ENCODE data around the gene NLRX1. TPM values are rescaled to one million over a fixed set of nuclear protein-coding genes. Genes with fewer than 3 reads are reported as not detected.
A peak's percentile ranks its signal among the peaks of the same experiment; 100 is the strongest.
"Not testable (repeated sequence)": the region's sequence is repeated elsewhere in the genome, so short reads cannot be mapped to it uniquely, and the experiment has no call there.

The NLRX1 gene
- total and polyA plus RNA-seq, 10 of the 15 experiments (the other 5 are each of a cell fraction or from before 2014, with no cell fraction given), result 0.85 to 18.5 (median 10.0) TPM

GRCh38 chr11:119228535-119229287 lies 60.2 kb downstream of the NLRX1 start:
- SMC1A ChIA-PET (ENCODE audit: uncharacterized antibody, unreplicated experiment), result interaction anchor here (0.7 kb wide), 1 partner anchor 973 kb away, joined by 7 read pairs; no protein-coding TSS in a partner anchor
- DNase-seq (ENCODE audit: low read depth, low spot score); ATAC-seq; H3K36me3 ChIP-seq (ENCODE audit: control insufficient read depth in 2 of 2, insufficient read depth in 2 of 2, low read length in 1 of 2); H3K4me1 ChIP-seq (ENCODE audit: control insufficient read depth, insufficient read depth, low read length); H3K9ac ChIP-seq (ENCODE audit: control insufficient read depth, insufficient read depth, low read length); in situ Hi-C loops (cut with MboI); BruUV-seq (replicated peaks); H3K4me2 ChIP-seq (ENCODE audit: control insufficient read depth, insufficient read depth); H4K20me1 ChIP-seq (ENCODE audit: control insufficient read depth, insufficient read depth); H2AFZ ChIP-seq (ENCODE audit: control insufficient read depth, low read depth, low read length); H3K27ac ChIP-seq (ENCODE audit: control insufficient read depth, insufficient read depth); FAIRE-seq; H3K9me3 ChIP-seq (replicated peaks; ENCODE audit: control insufficient read depth, insufficient read depth, low read length); H3K27me3 ChIP-seq (replicated peaks in 1 of 2; ENCODE audit: control insufficient read depth in 2 of 2, insufficient read depth in 2 of 2, low read length in 1 of 2); H3K4me3 ChIP-seq; intact Hi-C loops (cut with micrococcal nuclease; ENCODE audit: unreplicated experiment): not testable (repeated sequence)
- H3K79me2 ChIP-seq (ENCODE audit: control insufficient read depth, insufficient read depth, low read length), result peaks cover 49% of the 10 kb centered on the region
- RAD21 ChIA-PET (ENCODE audit: unreplicated experiment), result interaction anchor here (1.2 kb wide), 1 partner anchor 35 kb away, joined by 6 read pairs; no protein-coding TSS in a partner anchor
- CTCF ChIA-PET, result interaction anchor here (1.0 kb wide), 1 partner anchor 19 kb away, joined by 3 read pairs; no protein-coding TSS in a partner anchor
- POLR2A ChIA-PET, result interaction anchor here (0.6 to 0.7 kb wide), 2 partner anchors 12 to 24 kb away, joined by 3 to 5 read pairs; no protein-coding TSS in a partner anchor
- 83% methylated on average over 8 of the region's 9 CpGs for WGBS (ENCODE audit: insufficient coverage, insufficient replicate concordance, low lambda C conversion rate, missing lambda C conversion rate)

GRCh38 chr11:119229288-119229672 lies 60.8 kb downstream of the NLRX1 start:
- in situ Hi-C loops (cut with MboI), result no loop called here
- intact Hi-C loops (cut with micrococcal nuclease; ENCODE audit: unreplicated experiment), result no loop called here
- no peak overlapping the region for H3K4me2 ChIP-seq (ENCODE audit: control insufficient read depth, insufficient read depth)
- FAIRE-seq (peak; percentile 56), ATAC-seq (no peak), DNase-seq (ENCODE audit: low read depth, low spot score) (no peak)
- SMC1A ChIA-PET (ENCODE audit: uncharacterized antibody, unreplicated experiment), result interaction anchor here (0.6 to 0.7 kb wide), 2 partner anchors 298 to 973 kb away, joined by 3 to 7 read pairs; no protein-coding TSS in a partner anchor
- H4K20me1 ChIP-seq (ENCODE audit: control insufficient read depth, insufficient read depth), result no peaks in the 10 kb centered on the region
- no peaks in the 10 kb centered on the region for H3K9me3 ChIP-seq (replicated peaks; ENCODE audit: control insufficient read depth, insufficient read depth, low read length)
- no peaks in the 10 kb centered on the region for H3K27me3 ChIP-seq (replicated peaks in 1 of 2; ENCODE audit: control insufficient read depth in 2 of 2, insufficient read depth in 2 of 2, low read length in 1 of 2)
- POLR2A ChIA-PET, result interaction anchor here (0.7 to 0.8 kb wide), 2 partner anchors 12 to 92 kb away, joined by 3 read pairs; no protein-coding TSS in a partner anchor
- H3K4me3 ChIP-seq, result no peak overlapping the region
- H3K4me1 ChIP-seq (ENCODE audit: control insufficient read depth, insufficient read depth, low read length), result peaks cover 3% of the 10 kb centered on the region; the same call in 1 of the 2 replicates
- H3K27ac ChIP-seq (ENCODE audit: control insufficient read depth, insufficient read depth), result no peak overlapping the region
- WGBS (ENCODE audit: insufficient coverage, insufficient replicate concordance, low lambda C conversion rate, missing lambda C conversion rate), result 96% methylated on average over 3 of the region's 3 CpGs
- RAD21 ChIA-PET (ENCODE audit: unreplicated experiment), result interaction anchor here (1.2 kb wide), 1 partner anchor 34 kb away, joined by 6 read pairs; no protein-coding TSS in a partner anchor
- H3K9ac ChIP-seq (ENCODE audit: control insufficient read depth, insufficient read depth, low read length), result no peak overlapping the region
- H3K79me2 ChIP-seq (ENCODE audit: control insufficient read depth, insufficient read depth, low read length), result peaks cover 44% of the 10 kb centered on the region
- BruUV-seq (replicated peaks), result no TSS peak
- CTCF ChIA-PET, result interaction anchor here (1.0 kb wide), 1 partner anchor 20 kb away, joined by 3 read pairs; no protein-coding TSS in a partner anchor
- H3K36me3 ChIP-seq (ENCODE audit: control insufficient read depth in 2 of 2, insufficient read depth in 2 of 2, low read length in 1 of 2), result peaks cover 0 to 9% of the 10 kb centered on the region in 2 experiments; a peak in 2 of 4 replicates
- no peak overlapping the region for H2AFZ ChIP-seq (ENCODE audit: control insufficient read depth, low read depth, low read length)
- TF ChIP-seq BCL3 (IDR thresholded peaks at IDR 0.05; ENCODE audit: borderline replicate concordance, insufficient read depth, low read depth, low read length, poor library complexity, severe bottlenecking), result no peak
- TF ChIP-seq USF2 (IDR thresholded peaks at IDR 0.05; ENCODE audit: borderline replicate concordance, low read depth, low read length), result no peak
- TF ChIP-seq TCF12 (IDR thresholded peaks at IDR 0.05; ENCODE audit: low read depth, low read length), result no peak
- no peak for TF ChIP-seq ZBTB11 (CRISPR knock-in tag; IDR thresholded peaks at IDR 0.05)
- no peak for TF ChIP-seq NKRF (conservative IDR thresholded peaks at IDR 0.05)

Measured in GM12878 (cell line).